ENCODE measurements around the gene FERD3L. TPM values are rescaled to one million over a fixed set of nuclear protein-coding genes. Genes with fewer than 3 reads are reported as not detected.

FERD3L gene
- polyA plus RNA-seq, 1 donor (not counting 4 experiments of a cell fraction or from before 2014, with no cell fraction given) = not detected

DNA sequence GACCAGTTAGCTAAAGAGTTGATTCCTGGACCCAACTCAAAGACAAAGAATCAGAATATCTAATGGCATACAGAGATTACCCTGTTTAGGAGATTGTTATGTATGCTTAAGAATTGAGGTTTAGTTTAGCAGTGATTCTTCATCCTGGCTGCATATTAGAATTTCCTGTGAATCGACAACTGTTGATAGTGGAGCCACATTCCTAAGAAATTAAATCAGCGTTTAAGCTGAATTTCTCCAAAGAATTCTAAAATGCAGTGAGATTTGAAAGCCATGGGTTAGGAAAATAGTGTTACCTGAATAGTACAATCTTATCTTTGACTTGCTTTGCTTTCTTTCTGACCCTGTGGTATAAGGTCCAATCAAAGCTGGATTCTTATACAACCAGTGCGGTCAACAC lies 16.4 kb upstream of the FERD3L start:
- H3K36me3 ChIP-seq (ENCODE audit: control insufficient read depth in 2 of 2, extremely low read depth in 1 of 2, insufficient read depth in 2 of 2, low read length in 2 of 2) = no peaks in the 10 kb centered on the region
- TF ChIP-seq CTCF (optimal IDR thresholded peaks at IDR 0.05 in 1 of 3, IDR thresholded peaks at IDR 0.05 in 1 of 3, conservative IDR thresholded peaks at IDR 0.05 in 1 of 3; ENCODE audit: extremely low read depth in 1 of 3, insufficient read depth in 2 of 3, low read length in 3 of 3) (no peak), EZH2 (IDR thresholded peaks at IDR 0.05; ENCODE audit: low read length) (no peak)
- no peaks in the 10 kb centered on the region for H3K9me1 ChIP-seq (ENCODE audit: control insufficient read depth, extremely low read depth, insufficient read depth, low read length)
- no peaks in the 10 kb centered on the region for H4K20me1 ChIP-seq (ENCODE audit: control insufficient read depth, extremely low read depth, insufficient read depth, low read length)
- H3K27ac ChIP-seq (ENCODE audit: control insufficient read depth, insufficient read depth, low read length) = no peak overlapping the region
- no peak overlapping the region for H3K4me3 ChIP-seq (ENCODE audit: control insufficient read depth in 2 of 3, extremely low read depth in 1 of 3, insufficient read depth in 2 of 3, low read depth in 1 of 3, low read length in 3 of 3)
- dilution Hi-C loops (cut with MboI; ENCODE audit: extremely low pct_ligation_motif_present, low sequenced_read_pairs) = no loop called here
- FAIRE-seq (no peak), DNase-seq (ENCODE audit: low read depth, low spot score) (no peak)
- no peaks in the 10 kb centered on the region for H3K79me2 ChIP-seq (ENCODE audit: control insufficient read depth, insufficient read depth, low read length)
- no peaks in the 10 kb centered on the region for H3K27me3 ChIP-seq (ENCODE audit: control insufficient read depth, extremely low read depth, insufficient read depth, low read length)
- no peak overlapping the region for H3K4me2 ChIP-seq (ENCODE audit: control insufficient read depth, extremely low read depth, insufficient read depth, low read depth, low read length)
- H3K9me3 ChIP-seq (ENCODE audit: control insufficient read depth, low read depth, low read length) = no peaks in the 10 kb centered on the region
- H3K4me1 ChIP-seq (ENCODE audit: control insufficient read depth, extremely low read depth, insufficient read depth, low read length) = no peaks in the 10 kb centered on the region
- H3K9ac ChIP-seq (ENCODE audit: control insufficient read depth, extremely low read depth, insufficient read depth, low read length) = no peak overlapping the region
- no peak overlapping the region for H2AFZ ChIP-seq (ENCODE audit: control insufficient read depth, low read length)

- Histone ChIP-seq H3K9ac (ENCODE audit: control insufficient read depth, extremely low read depth, insufficient read depth, low read length) (no peak overlapping the region), H3K9me1 (ENCODE audit: control insufficient read depth, extremely low read depth, insufficient read depth, low read length) (no peaks in the 10 kb centered on the region), H3K9me3 (ENCODE audit: control insufficient read depth, low read depth, low read length) (no peaks in the 10 kb centered on the region), H3K79me2 (ENCODE audit: control insufficient read depth, insufficient read depth, low read length) (no peaks in the 10 kb centered on the region), H3K27ac (ENCODE audit: control insufficient read depth, insufficient read depth, low read length) (no peak overlapping the region), H3K4me2 (ENCODE audit: control insufficient read depth, extremely low read depth, insufficient read depth, low read depth, low read length) (no peak overlapping the region), H4K20me1 (ENCODE audit: control insufficient read depth, extremely low read depth, insufficient read depth, low read length) (peaks cover 2% of the 10 kb centered on the region), H3K36me3 (ENCODE audit: control insufficient read depth in 2 of 2, extremely low read depth in 1 of 2, insufficient read depth in 2 of 2, low read length in 2 of 2) (no peaks in the 10 kb centered on the region), H3K4me3 (ENCODE audit: control insufficient read depth in 2 of 3, extremely low read depth in 1 of 3, insufficient read depth in 2 of 3, low read depth in 1 of 3, low read length in 3 of 3) (no peak overlapping the region), H3K27me3 (ENCODE audit: control insufficient read depth, extremely low read depth, insufficient read depth, low read length) (peaks cover 42% of the 10 kb centered on the region), H3K4me1 (ENCODE audit: control insufficient read depth, extremely low read depth, insufficient read depth, low read length) (no peaks in the 10 kb centered on the region), H2AFZ (ENCODE audit: control insufficient read depth, low read length) (no peak overlapping the region)
- FAIRE-seq = no peak
- DNase-seq (ENCODE audit: low read depth, low spot score) = no peak
- TF ChIP-seq EZH2 (IDR thresholded peaks at IDR 0.05; ENCODE audit: low read length) (no peak), CTCF (optimal IDR thresholded peaks at IDR 0.05 in 1 of 3, IDR thresholded peaks at IDR 0.05 in 1 of 3, conservative IDR thresholded peaks at IDR 0.05 in 1 of 3; ENCODE audit: extremely low read depth in 1 of 3, insufficient read depth in 2 of 3, low read length in 3 of 3) (no peak)
- dilution Hi-C loops (cut with MboI; ENCODE audit: extremely low pct_ligation_motif_present, low sequenced_read_pairs) = no loop called here
Measured at GRCh38 chr7:19146699-19147098, 1.5 kb upstream of the FERD3L start.

Measured in keratinocyte (primary cell).